AG09319 (cell line): ENCODE measurements around the gene GNB5.

ENCODE experiments used
- DNase-seq: peaks from one replicate; pipeline ENCODE4 v3.0.0-alpha.2; 2010; ENCODE audit warnings: low read depth; ENCODE audit errors: extremely low read depth
- CTCF ChIP-seq: IDR thresholded peaks from 2 replicates; pipeline ENCODE4 v1.5.1; 2011; ENCODE audit warnings: low read depth, mild to moderate bottlenecking, inconsistent platforms, low read length, moderate library complexity

The GNB5 gene

GRCh38 chr15:52117549-52117948 lies 73.6 kb downstream of the GNB5 start:
- TF ChIP-seq CTCF: no peak
- no peak for DNase-seq

DNA sequence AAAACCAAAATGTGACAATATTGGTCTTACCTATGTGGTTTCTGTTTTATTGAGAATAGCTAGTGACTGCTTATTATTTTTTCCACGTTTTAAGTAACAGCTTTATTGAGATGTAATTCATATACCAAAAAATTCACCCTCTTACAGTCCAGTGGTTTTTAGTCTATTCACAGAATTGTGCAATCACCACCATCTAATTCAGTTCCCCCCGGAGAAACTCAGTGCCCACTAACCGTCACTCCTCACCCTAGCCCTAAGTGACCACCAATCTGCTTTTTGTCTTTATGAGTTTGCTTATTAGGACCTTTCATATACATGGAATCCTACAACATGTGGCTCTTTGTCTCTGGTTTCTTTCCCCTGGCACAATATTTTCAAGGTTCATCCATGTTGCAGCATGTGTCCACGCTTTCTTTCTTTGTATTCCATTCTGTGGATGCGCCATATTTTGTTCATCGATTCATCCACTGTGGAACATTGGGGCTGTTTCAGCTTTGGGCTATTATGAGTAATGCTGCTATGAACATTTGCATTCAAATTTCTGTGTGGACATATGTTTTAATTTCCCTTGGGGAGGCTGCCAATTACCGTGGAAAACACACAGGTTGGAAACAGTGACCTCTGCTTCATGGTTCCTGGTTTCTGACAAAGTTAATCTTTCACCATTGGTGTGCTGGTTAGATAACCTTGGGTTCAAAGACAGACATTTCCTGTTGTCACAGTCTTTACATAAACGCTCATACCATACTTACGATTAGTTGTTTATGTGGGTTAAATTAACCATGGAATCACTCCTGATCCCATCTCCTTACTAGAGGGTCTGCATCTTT lies 75.4 kb downstream of the GNB5 start:
- no peak for DNase-seq
- no peak for TF ChIP-seq CTCF

DNA sequence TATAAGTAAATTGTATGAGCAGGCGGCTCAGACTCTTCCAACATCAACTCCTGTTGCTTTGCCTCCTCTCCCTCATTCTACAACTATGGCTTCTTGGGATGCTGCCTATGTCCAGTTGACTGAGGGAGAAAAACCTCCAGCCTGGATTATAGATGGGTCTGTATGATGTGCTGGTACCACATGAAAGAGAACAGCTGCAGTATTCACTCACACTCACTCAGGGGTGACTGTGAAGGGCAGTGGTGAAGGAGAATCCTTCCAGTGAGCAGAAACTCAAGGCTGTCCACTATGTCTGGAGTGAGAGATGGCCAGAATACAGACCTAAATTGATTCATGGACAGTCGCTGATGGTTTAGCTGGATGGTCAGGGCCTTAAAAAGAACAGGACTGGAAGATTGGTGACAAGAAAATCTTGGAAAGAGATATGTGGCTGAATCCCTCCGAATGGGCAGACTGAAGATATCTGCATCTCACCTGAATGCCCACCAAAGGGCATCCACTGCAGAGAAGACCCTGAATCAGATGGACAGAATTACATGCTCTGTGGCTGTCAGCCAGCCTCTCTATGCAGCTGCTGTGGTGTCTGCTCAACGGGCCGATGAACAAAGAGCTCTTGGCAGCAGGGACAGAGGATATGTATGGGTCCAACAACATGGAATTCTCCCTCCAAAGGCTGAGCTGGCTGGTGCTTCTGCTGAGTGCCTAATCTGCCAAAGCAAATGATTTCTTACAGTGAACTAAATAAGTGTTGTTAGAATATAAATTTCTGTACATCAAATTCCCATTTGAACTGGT lies 76.7 kb downstream of the GNB5 start:
- DNase-seq: no peak
- TF ChIP-seq CTCF: no peak

DNA sequence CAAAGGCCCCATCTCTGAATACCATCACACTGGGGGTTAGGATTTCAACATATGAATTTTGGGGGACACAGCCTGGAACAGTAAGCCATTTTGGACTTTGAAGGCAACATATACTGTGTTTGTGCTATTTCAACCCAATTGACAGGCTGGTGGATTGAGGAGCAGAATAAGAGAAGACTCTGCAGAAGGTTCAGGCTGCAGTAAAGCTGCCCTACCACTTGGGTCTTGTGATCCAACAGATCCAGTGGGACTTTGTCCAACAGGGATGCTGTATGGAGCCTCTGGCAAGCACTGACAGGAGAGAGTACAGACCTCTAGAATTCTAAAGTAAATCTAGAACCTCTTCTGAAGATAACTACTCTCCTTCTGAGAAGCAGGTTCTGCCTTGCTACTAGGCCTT lies 77.5 kb downstream of the GNB5 start:
- no peak for DNase-seq
- TF ChIP-seq CTCF: no peak

DNA sequence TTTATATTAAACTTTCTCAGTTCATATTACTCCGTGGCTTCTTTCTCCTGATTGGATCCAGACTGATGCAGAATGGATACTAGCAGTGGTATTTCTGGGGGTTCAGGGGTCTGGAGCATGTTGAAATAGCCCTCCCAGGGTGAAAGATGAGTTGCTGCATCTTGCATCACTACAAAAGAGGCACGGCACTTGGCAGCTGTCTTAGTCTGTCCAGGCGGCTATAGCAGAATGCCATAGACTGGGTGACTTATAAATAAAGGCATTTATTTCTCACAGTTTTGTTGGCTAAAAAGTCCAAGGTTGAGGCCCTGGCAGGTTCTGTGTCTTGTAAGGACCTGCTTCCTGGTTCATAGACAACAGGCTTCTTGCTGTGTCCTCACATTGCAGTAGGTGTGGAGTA lies 78.0 kb downstream of the GNB5 start:
- TF ChIP-seq CTCF: no peak
- DNase-seq: no peak

DNA sequence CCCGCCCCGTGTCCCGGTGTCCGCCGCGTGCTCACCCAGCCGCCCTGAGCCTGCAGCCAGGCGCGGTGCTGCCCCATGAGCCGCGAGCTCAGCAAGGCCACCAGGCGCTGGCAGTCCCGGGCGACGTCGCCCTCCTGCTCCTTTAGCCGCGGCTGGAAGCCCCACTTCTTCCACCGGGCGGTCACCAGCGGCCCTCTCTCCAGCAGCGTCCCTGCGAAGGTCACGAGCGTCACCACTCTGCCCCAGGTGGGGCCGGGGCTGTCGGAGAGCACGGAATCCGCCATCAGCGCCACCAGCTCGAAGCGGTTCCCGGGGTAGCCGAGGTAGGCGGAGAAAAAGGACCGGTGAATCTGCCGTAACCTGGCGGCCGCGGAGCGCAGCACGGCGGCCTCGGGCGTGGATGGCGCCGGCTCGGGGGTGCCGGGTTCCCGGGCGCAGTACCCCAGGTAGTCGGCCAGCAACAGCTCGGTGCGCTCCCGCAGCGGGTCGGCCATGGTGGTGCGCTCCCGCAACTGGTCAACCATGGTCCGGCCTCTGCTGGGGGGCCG lies 78.9 kb downstream of the GNB5 start:
- no peak for TF ChIP-seq CTCF
- DNase-seq: no peak
